Stimulated activated CD4-positive, alpha-beta T cell treated with anti-CD3 and anti-CD28 coated beads, TNF-alpha, amount 100 ng/mL, for 1 hour (primary cell): ENCODE measurements around the gene MRPL45.
"Not testable (repeated sequence)": the region's sequence is repeated elsewhere in the genome, so short reads cannot be mapped to it uniquely, and the experiment has no call there.

Experiments
- DNase-seq, 3 donors: peaks; one replicate each; pipeline ENCODE4 v3.0.0-alpha.2; 2020; ENCODE audit warnings: low read depth in 3 of 3, low spot score in 1 of 3

MRPL45 gene

DNA sequence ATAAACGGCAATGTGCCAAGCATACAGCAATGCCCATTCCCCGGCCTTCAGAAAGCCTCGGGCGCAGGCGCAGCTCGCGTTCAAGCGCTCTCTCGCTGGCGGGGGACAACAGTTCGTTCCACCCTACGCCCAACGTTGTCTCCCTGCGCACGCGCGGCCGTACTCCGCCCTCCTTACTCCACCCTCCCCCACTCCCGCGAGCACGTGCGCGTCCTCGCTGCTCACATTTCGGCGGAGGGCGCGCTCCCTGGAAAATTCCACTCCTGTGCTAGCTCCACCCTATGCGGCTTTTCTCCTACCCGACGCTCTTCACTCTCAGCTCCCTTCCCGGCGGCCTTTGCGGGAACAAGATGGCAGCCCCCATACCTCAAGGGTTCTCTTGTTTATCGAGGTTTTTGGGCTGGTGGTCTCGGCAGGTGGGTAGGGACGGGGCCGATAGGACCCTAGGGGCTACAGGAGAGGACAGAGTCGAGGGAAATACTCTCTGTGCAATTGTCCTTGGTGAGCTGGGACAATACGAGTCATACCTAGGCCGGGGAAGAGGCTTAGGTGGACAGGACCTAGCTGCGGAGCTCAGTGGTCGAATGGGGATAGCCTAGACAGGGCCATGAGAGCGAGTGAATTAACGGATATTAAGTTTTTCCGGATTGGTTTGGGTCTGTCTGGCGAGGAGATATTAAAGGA lies at the start of gene MRPL45:
TSS of gene MRPL45 (plus strand) at position 335 of the 684 bp plus-strand sequence. CDS start at position 351, 16 bp downstream.
- peak; percentile 89 to 92 (median 92) for DNase-seq

DNA sequence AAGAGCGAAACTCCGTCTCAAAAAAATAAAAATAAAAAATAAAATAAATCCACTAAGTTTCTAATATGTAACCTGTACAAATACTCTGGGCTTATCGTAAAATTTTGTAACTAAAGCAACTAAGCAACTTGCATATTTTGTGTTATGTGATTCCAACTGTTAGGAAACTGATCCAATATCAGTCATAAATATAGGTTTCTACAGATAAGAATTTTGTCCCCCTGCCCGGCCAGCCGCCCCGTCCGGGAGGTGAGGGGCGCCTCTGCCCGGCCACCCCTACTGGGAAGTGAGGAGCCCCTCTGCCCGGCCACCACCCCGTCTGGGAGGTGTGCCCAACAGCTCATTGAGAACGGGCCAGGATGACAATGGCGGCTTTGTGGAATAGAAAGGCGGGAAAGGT lies 43.8 kb upstream of the MRPL45 start:
- not testable (repeated sequence) for DNase-seq

DNA sequence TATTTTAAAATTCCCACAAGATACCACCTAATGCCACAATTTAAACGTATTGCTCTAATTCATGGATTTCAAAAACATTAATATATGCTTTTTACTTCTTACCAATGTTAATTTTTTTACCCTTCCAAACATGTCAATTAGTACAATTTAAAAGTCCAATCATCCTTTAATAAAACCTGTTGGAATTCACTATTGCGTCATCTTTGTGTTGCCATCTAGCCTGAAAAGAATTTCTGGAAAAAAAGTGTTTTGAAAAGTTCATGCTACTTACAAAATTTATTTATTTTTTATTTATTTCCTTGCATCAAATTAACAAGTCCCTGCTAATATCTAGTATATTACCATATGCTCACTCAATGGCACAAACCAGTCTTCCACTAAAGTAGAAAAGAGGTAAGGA lies 42.6 kb upstream of the MRPL45 start:
- DNase-seq: not testable (repeated sequence)

DNA sequence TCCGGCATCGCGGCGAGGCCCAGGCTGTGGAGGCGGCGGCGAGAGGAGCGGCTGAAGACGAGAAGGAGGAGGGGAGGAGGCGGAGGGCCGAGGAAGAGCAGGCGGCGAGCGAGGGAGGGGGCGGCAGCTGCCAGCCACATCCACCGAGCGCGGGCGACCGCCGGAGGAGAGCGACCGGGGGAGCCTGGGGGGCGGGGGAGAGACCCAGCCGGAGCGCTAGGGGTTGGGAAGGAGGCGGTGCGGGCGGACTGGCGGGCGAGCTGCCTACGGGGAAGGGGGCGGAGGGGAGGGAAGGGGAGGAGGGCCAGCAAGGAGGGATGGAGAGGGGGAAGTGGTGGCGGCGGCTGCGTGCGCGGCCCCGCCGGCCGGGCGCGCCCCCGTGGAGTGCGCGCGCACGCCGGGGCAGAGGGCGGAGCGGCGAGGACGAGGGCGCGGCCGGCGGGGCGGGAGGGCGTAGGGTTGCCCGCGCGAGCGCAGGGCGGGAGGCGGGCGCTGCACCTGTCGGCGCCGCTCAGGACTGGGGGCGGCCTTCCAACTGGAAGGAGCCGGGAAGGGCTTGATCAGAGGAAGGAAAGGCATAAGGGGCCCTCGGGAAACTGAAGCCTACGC lies 39.9 kb upstream of the MRPL45 start:
- DNase-seq: peak; percentile 43 to 75 (median 71)

DNA sequence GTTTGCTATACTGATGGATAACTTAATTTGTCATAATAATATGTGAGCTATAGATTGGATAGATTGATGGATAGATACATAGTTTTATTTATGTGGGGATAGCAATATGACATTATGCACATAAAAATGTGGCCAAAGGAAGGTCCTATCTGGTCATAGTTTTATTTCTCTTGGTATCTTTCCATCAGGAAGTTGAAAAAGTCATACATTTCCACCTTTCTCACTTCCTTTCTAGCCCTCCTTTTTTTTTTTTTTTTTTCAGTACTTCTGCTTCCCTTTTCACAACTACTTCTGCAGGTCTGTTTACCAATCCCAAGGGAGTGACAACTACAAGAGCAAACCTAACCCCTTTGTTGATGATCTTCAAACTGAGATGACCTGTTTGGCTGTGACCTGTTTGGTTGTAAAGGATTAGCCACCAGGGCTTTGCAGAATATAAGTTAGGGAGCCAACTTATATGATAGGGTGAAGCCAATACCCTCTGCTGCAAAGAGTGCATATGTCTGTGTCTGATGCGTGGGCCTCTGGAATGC lies 30.9 kb upstream of the MRPL45 start:
- DNase-seq: not testable (repeated sequence)

DNA sequence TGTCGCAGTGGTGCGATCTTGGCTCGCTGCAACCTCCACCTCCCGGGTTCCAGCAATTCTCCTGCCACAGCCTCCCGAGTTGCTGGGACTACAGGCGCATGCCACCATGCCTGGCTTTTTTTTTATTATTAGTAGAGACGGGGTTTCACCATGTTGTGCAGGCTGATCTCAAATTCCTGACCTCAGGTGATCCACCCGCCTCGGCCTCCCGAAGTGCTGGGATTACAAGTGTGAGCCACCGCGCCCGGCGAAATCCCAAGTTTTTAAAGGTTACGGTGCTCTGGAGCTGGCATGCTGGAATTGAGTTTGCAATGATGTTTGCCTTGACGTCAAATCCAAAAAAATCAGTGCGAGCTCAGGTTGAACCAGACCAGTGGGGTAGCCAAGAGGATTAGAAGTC lies 30.4 kb upstream of the MRPL45 start:
- not testable (repeated sequence) for DNase-seq

DNA sequence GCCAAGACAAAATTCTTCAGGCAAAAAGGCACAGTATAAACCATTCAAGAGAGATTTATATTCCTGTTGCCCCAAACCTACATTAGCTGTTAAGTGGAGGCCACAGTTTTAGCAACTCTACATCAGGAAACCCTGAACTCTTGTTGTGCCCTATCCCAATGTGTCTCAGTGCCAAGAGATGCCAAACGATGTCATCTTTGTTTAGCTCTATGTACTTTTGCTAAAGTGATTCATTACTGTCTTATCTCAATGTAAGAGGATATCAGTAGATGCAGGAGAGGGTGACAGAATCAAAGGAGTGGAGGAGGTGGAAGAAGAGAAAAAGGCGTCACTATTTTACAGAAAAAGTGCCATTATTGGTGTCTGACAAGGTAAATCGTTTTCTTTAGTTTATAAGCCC lies 28.8 kb upstream of the MRPL45 start:
- not testable (repeated sequence) for DNase-seq

DNA sequence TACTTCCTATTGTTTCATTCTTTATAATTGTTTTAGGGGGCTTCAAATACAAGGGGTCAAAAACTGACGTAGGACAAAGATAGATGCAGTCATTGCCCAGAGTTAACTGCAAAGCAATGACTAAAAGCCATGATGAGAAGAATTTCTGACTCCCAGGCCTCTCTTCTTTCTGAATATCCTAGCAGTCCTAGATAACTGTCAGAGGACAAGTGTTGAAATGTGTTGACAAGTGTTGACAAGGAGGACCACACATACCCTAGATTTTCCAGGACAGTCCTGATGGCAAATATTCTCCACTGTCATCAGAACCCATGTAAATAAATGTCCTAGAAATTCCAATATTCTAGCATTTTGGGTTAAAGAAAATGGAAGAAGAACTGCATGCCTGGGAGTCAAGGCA lies 27.9 kb upstream of the MRPL45 start:
- not testable (repeated sequence) for DNase-seq

DNA sequence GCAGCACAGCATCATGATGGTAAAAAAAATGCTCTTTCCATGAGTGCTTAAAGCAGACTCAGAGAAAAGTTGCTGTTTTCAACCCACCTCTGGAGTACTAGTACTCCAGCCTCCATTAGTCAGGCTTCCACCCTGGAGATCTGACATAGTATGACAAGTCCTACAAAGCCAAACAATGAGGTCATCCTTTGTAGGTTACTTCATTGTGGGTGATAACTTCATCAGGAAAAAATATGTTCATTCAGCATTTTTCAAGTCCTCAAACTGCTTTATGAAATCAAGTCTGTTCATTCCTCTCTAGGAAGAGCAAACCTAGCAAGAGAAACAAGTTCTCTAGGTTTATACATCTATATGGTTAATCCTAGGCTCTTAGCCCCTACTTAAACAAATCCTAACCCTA lies 27.4 kb upstream of the MRPL45 start:
- DNase-seq: not testable (repeated sequence)

DNA sequence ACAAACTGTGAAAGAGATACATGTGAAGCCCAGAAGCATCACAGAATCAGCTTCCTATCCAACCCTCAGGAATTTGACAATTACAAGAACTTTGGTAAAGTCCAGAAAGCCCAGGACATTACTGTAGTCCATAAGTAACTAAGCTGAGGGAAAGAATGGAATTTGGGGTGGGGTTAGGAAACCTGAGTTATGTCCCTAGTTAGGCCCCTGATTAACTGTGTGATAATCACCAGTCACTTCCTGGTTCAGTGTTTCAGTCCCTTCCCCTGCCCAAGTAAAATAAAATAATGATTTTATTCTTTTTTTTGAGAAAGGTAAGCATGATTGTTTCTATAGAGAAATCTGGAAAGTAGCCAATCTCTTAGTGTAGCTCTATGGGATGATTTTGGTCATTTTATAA lies 11.0 kb upstream of the MRPL45 start:
- not testable (repeated sequence) for DNase-seq

DNA sequence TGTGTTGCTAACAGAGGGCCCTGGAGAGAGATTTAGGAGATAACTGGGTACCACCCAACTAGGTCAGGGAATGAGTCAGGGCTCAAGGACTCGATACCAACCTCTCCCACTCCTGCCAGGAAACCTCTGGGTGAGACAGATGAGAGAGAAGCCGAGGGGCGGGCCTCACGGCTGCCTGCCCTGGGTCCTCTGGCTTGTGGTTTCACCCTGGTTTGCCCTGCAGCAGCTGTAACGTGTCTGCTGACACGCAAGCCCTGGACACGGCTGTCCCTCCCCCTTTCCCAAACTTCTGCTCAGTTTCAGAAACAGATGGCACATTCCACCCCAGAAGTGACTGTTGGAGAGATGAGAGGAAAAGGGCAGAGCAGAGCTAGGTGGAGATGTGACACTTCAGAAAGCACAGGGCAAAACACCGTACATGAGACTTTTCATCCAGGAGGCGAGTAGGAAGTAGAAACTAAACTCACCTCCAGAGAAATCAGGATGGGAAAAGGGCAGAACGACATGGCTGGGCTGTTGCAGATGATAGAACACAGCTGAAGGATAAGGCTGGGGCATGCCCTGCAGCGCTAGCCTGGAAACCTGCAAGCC lies 10.4 kb upstream of the MRPL45 start:
- not testable (repeated sequence) for DNase-seq

DNA sequence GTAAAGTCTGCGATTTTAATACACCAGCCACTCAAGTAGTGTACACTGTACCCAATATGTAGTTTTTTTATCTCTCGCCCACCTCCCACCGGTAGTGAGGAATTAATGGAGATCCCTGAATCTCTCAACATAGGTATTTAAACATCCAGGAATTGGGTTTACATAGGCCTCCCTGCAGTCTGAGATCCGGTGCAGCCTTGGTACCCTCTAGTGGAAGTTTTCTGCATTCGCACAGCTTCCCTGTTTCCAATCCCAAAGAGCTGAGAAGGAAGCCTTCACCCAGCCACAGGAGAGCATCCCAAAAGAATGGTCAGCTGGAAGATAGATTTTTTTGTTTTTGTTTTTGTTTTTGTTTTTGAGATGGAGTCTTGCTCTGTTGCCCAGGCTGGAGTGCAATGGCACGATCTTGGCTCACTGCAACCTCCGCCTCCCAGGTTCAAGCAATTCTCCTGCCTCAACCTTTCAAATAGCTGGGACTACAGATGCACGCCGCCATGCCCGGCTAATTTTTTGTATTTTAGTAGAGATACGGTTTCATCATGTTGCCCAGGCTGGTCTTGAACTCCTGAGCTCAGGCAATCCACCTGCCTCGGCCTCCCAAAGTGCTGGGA lies 8.6 kb upstream of the MRPL45 start:
- not testable (repeated sequence) for DNase-seq

DNA sequence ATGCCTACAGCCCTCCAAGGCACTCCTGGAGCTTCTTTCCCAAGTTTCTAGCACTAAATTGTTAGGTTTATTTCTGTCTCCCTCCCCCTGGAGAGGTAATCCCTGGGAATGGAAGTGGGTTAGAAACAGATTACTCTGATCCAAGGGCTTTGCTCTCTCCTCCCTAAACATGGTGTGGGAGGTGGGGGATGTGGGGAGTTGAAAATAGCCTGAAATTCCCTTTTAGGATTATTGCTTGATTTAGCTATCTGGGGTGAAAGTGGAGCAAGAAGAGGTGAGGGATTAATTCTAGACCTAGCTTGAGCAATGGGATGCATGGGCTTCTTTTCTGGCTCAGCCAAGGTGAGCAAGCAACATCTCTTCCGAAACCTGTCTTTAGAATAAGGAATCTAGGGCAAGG lies 7.2 kb upstream of the MRPL45 start:
- DNase-seq: not testable (repeated sequence)

DNA sequence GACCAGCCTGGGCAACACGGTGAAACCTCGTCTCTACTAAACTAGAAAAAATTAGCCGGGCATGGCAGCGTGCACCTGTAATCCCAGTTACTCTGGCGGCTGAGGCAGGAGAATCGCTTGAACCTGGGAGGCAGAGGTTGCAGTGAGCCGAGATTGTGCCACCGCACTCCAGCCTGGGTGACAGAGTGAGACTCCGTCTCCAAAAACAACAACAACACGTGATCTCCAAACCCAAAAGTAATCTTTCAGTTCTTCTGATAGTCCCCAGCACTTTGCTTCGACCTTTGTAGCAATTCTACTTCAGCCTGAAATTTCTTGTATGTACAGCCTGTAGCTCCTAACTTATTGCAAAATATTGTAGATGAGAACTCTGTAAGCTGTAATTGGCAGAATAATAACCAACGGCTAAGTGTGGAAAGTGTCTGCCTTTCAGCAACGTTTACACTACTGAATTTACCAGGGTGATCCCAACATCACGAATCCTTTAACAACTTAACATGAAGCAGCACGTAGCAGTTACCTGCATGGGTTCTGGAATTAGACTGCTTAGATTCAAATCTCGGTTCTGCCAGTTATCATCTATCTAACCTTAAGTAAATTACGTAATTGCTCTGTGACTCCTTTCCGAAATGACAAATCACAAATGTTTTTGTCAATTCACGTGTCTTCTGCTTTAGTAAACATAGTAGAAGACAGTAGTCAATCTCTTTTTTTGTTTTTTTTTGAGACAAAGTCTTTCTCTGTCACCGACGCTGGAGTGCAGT lies 1.2 kb upstream of the MRPL45 start:
- not testable (repeated sequence) for DNase-seq

DNA sequence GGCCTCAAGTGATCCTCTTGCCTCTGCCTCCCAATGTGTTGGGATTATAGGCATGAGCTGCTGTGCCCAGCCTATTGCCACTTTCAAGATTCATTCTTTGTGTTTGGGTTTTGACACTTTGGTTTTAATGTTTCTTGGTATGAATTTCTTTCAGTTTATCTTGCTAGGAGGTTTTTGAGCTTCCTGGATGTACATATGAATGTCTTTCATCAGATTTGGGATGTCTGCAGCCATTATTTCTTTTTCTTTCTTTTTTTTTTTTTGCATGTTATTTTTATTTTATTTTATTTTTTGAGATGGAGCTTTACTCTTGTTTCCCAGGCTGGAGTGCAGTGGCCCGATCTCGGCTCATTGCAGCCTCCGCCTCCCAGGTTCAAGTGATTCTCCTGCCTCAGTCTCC lies 18.5 kb downstream of the MRPL45 start:
- no peak for DNase-seq

DNA sequence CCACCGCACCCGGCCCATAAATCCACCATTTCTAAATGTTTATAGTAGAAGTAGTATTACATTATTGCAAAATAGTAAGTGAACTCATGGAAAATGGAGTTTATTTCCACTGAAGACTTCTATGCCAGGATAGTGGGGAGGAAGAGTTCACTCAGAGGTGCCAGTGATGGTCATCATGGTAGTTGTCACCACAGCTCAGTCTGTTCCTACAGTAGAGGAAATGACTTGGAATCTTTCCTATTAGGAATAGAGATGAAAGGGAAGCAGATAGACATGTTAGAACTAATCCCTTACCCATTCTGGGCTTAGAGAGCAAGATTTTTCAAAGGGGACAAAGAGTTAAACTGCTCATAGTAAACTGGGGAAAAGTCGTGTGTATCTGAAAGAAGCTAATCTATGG lies 20.1 kb downstream of the MRPL45 start:
- no peak for DNase-seq

DNA sequence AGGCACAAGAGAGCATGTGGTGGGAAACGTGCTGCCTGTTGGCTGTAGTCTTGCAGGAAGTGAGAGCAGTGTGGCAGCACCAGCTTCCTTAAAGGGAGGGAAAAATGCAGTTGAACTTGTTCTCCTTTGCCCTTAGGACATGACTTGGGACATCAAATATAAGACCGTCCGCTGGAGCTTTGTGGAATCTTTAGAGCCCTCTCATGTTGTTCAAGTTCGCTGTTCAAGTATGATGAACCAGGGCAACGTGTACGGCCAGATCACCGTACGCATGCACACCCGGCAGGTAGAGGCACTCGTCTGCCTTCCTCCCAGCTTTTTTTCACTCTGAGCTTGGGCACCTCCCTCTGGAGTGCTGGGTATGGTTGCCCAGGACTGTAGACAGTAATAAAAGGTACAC lies 23.5 kb downstream of the MRPL45 start:
- no peak for DNase-seq

DNA sequence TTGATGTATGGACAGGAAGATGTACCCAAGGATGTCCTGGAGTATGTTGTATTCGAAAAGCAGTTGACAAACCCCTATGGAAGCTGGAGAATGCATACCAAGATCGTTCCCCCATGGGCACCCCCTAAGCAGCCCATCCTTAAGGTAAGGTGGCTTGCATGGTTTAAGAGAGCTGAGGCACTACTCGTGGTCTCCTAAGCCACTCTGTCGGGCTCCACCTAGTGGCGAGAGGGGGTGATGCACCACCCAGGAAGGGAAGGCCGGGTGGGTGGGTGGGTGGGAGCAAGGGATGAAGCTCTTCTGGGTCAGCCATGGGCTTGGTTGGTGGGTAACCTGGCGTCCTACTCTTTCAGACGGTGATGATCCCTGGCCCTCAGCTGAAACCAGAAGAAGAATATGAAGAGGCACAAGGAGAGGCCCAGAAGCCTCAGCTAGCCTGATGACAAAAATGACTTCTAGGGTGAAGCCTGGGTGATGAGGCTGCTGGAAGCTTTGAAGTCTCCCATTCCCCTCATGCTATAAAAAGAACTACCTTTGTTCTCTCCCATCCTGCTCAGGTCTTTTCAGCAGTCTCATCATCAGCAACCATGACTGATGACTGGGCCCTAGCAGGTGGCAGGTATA lies 25.3 kb downstream of the MRPL45 start:
- peak; percentile 38 to 66 (median 42) for DNase-seq

DNA sequence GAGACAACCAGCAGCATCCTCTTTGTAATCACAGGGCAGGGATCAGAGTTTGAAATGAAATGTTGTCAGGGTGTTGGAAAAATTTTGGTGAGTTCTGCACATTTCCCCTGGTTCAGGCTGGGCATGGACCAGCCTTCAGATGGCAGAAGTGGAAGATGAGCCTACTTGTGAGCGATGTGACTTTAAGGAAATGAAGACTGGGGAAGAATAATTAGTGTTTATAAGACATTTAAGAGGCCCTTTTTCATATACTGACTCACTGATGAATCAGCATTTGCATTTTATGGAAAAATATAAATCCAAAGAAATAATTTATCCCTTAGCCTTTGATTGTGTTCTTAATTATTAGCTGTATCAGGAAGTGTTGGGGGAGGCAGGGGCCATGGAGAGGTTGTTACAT lies 25.9 kb downstream of the MRPL45 start:
- no peak for DNase-seq

DNA sequence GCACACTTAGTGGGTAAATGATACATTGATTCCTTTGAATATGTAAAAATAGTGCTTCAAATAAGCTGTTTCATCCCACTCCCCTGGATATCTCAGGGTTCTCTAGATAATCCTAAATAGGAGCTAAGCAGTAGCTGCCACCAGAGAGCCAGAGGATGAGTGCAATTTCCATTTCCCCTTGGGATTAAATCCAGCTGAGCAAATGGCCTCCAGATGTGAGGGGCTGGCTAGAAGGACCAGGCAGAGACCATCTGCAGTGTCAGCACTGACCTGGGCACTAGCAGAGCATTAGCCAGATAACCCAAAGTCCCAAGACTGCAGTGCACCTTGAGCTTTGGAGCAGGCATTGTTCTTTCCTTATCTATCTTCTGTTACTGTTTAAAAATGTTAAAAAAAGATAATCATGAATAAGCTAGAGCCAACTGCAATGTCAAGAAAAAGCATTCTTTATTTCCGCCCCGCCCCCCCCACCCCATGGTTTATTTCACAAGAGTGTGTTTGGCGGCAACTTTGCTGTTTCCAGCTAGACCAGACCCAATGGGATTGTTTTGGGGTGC lies 27.3 kb downstream of the MRPL45 start:
- no peak for DNase-seq
